GM19324 (cell line): ENCODE results near the gene ACTL7A.
"Not testable (repeated sequence)": the region's sequence is repeated elsewhere in the genome, so short reads cannot be mapped to it uniquely, and the experiment has no call there.

ENCODE experiments used
- ATAC-seq: cut with Tn5 transposase; IDR thresholded peaks from one replicate; pipeline ENCODE4 v1.9.1; 2021; ENCODE audit warnings: mild to moderate bottlenecking, moderate library complexity; ENCODE audit not compliant: unreplicated experiment, low FRiP score

ACTL7A gene, protein sequence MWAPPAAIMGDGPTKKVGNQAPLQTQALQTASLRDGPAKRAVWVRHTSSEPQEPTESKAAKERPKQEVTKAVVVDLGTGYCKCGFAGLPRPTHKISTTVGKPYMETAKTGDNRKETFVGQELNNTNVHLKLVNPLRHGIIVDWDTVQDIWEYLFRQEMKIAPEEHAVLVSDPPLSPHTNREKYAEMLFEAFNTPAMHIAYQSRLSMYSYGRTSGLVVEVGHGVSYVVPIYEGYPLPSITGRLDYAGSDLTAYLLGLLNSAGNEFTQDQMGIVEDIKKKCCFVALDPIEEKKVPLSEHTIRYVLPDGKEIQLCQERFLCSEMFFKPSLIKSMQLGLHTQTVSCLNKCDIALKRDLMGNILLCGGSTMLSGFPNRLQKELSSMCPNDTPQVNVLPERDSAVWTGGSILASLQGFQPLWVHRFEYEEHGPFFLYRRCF

DNA sequence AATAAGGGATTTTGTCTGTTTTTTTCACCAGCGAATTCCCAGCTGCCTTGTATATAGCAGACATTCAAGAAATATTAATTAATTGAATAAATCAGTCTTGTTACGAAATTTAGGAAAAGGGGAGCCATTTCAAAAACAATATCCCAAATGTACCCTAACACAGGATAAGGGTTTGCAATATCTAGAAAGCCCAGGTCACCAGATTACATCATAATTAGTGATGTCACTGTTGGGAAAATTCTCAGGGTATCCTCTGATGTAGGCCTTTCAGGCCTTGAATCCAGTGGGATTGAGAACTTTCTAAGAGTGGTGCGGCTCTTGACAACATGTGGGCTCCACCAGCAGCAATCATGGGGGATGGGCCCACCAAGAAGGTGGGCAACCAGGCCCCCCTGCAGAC lies at the start of gene ACTL7A:
Gene ACTL7A, plus strand, starts transcription at position 270 of the 400 bp plus-strand sequence. Its CDS starts 57 bp downstream, at position 327.
- ATAC-seq = no peak

- ATAC-seq = no peak
Measured at GRCh38 chr9:108812396-108813025, 49.6 kb upstream of the ACTL7A start.

DNA sequence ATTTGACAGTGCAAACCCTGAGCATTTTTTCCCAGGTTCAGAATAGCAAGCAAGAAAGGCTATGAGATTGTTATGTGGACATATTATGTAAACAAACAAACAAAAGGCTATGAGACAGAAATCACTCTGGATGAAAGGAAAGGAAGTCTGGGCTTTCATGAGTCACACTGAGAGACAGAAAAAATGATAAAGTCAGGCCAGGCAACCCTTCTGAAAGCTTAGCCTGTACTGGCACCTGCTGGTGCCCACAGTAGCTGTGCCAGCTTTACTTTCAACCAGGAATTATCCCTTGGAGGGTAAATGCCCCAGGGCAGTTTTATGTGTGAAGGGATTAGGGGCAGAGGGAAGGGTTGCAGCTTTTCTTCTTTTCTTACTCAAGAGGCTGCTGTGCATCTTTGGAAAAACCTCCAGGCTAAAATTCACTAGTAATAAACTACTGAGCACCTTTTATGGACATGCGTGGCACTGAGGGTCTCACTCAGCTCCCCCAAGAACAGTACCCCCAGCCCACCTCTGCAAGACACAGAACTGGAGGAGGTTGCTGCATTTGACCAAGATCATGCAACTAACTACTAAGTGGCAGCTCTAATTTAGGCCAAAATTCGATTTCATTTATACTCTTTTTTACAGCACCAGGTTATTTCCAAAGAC lies 48.0 kb upstream of the ACTL7A start:
- ATAC-seq = no peak

DNA sequence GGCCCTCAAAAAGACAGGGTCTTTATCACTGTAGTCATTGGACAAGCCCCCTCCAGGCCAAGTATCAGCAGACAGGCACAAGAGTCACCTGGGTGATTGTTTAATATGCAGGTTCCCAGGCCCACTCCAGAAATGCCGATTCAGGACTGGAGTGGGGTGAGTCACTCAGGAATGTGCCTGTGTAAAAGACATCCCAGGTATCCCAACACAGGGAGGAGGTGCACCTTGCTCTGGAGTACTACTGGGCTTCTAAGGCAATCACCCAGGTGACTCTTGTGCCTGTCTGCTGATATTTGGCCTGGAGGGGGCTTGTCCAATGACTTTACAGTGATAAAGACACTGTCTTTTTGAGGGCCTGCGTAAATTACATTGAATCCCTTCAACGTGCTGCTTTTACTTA lies 46.9 kb upstream of the ACTL7A start:
- no peak for ATAC-seq

GRCh38 chr9:108816037-108816436 lies 46.0 kb upstream of the ACTL7A start:
- ATAC-seq = no peak

GRCh38 chr9:108823829-108824228 lies 38.2 kb upstream of the ACTL7A start:
- no peak for ATAC-seq

- no peak for ATAC-seq
Measured at GRCh38 chr9:108830272-108830671, 31.8 kb upstream of the ACTL7A start.

- ATAC-seq = no peak
Measured at GRCh38 chr9:108831496-108832178, 30.4 kb upstream of the ACTL7A start.

DNA sequence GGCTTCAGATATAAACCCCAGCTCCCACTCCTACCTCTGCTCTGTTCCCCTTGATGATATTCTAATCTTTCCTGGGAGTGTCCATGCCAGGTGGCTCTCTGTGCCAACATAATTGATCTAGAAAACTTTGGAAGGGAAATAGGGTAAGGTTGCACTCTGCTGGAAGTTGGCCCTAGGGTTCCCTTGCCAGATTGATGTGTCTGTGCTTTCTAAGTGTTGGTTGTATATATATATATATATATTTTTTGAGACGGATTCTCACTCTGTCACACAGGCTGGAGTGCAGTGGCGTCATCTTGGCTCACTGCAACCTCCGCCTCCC lies 29.9 kb upstream of the ACTL7A start:
- ATAC-seq = no peak

- no peak for ATAC-seq
Measured at GRCh38 chr9:108834959-108835665, 27.0 kb upstream of the ACTL7A start.

- no peak for ATAC-seq
Measured at GRCh38 chr9:108835831-108836230, 26.2 kb upstream of the ACTL7A start.

- ATAC-seq = no peak
Measured at GRCh38 chr9:108836319-108836718, 25.7 kb upstream of the ACTL7A start.

DNA sequence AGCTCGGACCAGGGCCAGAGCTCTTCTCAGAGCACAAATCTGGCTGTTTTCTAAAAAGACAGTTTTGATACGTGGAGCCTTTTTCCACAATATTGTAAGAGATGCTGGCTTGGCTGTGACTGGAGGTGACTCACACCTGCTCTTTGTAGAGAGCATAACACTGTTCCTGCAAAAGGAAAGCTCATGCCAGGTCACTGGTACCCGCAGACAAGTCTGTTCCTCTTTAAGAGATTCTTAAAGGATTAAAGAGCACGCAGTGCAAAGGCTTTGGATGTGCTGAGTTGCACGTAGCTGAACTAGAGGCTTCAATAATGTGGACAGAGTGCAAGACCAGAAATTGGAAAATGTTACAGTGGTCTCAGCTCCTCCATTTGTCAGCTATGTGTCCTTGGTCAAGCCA lies 25.3 kb upstream of the ACTL7A start:
- no peak for ATAC-seq

- ATAC-seq = no peak
Measured at GRCh38 chr9:108837530-108837929, 24.5 kb upstream of the ACTL7A start.

GRCh38 chr9:108838017-108838416 lies 24.0 kb upstream of the ACTL7A start:
- ATAC-seq = no peak

- not testable (repeated sequence) for ATAC-seq
Measured at GRCh38 chr9:108839561-108839960, 22.5 kb upstream of the ACTL7A start.

- ATAC-seq = no peak
Measured at GRCh38 chr9:108842610-108843295, 19.3 kb upstream of the ACTL7A start.

DNA sequence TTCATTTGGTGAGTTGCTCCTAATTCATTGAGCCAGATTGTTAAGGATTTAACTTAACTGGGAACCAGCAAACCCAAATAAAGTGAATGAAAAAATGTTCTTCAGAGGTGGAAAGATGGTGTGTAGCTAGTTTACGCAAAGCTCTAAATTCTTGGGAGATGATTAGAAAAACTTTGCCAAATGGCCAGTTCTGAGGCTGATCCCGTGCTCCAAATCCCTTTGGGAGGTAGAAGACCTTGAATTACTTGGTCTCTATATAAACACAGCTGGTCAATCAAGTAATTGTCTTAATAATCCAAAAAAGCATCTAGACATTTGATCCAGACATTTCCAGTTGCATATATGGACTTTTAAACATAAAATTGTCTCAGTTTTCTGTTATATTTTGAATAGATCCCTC lies 17.7 kb upstream of the ACTL7A start:
- ATAC-seq = no peak

- ATAC-seq = no peak
Measured at GRCh38 chr9:108844856-108845255, 17.2 kb upstream of the ACTL7A start.

- no peak for ATAC-seq
Measured at GRCh38 chr9:108845507-108845906, 16.6 kb upstream of the ACTL7A start.
